KMS-11 (cell line): Measurements from ENCODE around the gene NRG2.

ENCODE experiments used
- H2AFZ ChIP-seq: fragments of 200-600 bp; sonication (generic); 2 replicates; pipeline ENCODE4 v1.6.1; 2016; ENCODE audit warnings: antibody characterized with exemption, mixed run types, low read depth
- H3K27ac ChIP-seq: fragments of 200-600 bp; sonication (generic); 2 replicates; pipeline ENCODE4 v1.6.1; 2016; ENCODE audit warnings: mild to moderate bottlenecking, mixed run types
- H3K27me3 ChIP-seq: fragments of 200-600 bp; sonication (generic); 2 replicates; pipeline ENCODE4 v1.6.1; 2017; ENCODE audit warnings: mild to moderate bottlenecking, low read depth, mixed run types, moderate library complexity; ENCODE audit not compliant: insufficient read depth
- H3K36me3 ChIP-seq: fragments of 200-600 bp; sonication (generic); 2 replicates; pipeline ENCODE4 v1.6.1; 2017; ENCODE audit warnings: mild to moderate bottlenecking, mixed run types; ENCODE audit not compliant: insufficient read depth
- H3K4me1 ChIP-seq: fragments of 200-600 bp; sonication (generic); 2 replicates; pipeline ENCODE4 v1.6.1; 2016; ENCODE audit warnings: mild to moderate bottlenecking, low read depth, mixed run types; ENCODE audit not compliant: poor library complexity, severe bottlenecking
- H3K4me2 ChIP-seq: fragments of 200-600 bp; sonication (generic); 2 replicates; pipeline ENCODE4 v1.7.0; 2016; ENCODE audit warnings: mild to moderate bottlenecking, mixed run types
- H3K4me3 ChIP-seq: fragments of 200-600 bp; sonication (generic); IDR thresholded peaks from 2 replicates; pipeline ENCODE4 v1.6.1; 2017; ENCODE audit warnings: low read depth, low read length, mixed read lengths; ENCODE audit not compliant: insufficient read depth
- H3K79me2 ChIP-seq: fragments of 200-600 bp; sonication (generic); 2 replicates; pipeline ENCODE4 v1.6.1; 2016; ENCODE audit warnings: low read depth, mixed run types; ENCODE audit not compliant: insufficient read depth
- H3K9ac ChIP-seq: fragments of 200-600 bp; sonication (generic); 2 replicates; pipeline ENCODE4 v1.6.1; 2016; ENCODE audit warnings: mild to moderate bottlenecking, mixed run types
- H4K20me1 ChIP-seq: fragments of 200-600 bp; sonication (generic); 2 replicates; pipeline ENCODE4 v1.6.1; 2016; ENCODE audit warnings: mild to moderate bottlenecking, mixed run types; ENCODE audit not compliant: insufficient read depth
- CTCF ChIP-seq: fragments of 200-600 bp; sonication (generic); conservative IDR thresholded peaks from 2 replicates; pipeline ENCODE4 v1.6.1; 2017; ENCODE audit warnings: low read depth, mild to moderate bottlenecking, antibody characterized with exemption, low read length, moderate library complexity, mixed read lengths

NRG2 gene

GRCh38 chr5:140072812-140073211 lies 29.7 kb upstream of the NRG2 start:
- Histone ChIP-seq H2AFZ (no peak overlapping the region), H3K36me3 (no peaks in the 10 kb centered on the region), H3K9ac (no peak overlapping the region), H3K4me3 (no peak overlapping the region), H4K20me1 (no peaks in the 10 kb centered on the region), H3K27ac (no peak overlapping the region), H3K4me1 (no peaks in the 10 kb centered on the region), H3K4me2 (no peak overlapping the region), H3K79me2 (no peaks in the 10 kb centered on the region), H3K27me3 (no peaks in the 10 kb centered on the region)
- TF ChIP-seq CTCF, result no peak

GRCh38 chr5:140060816-140061215 lies 17.7 kb upstream of the NRG2 start:
- Histone ChIP-seq H4K20me1 (no peaks in the 10 kb centered on the region), H3K27ac (no peak overlapping the region), H3K4me1 (no peaks in the 10 kb centered on the region), H3K79me2 (no peaks in the 10 kb centered on the region), H2AFZ (no peak overlapping the region), H3K27me3 (no peaks in the 10 kb centered on the region), H3K36me3 (no peaks in the 10 kb centered on the region), H3K4me2 (no peak overlapping the region), H3K4me3 (no peak overlapping the region), H3K9ac (no peak overlapping the region)
- no peak for TF ChIP-seq CTCF

GRCh38 chr5:140058212-140058932 lies 15.3 kb upstream of the NRG2 start:
- Histone ChIP-seq H3K27me3 (no peaks in the 10 kb centered on the region), H4K20me1 (no peaks in the 10 kb centered on the region), H3K79me2 (no peaks in the 10 kb centered on the region), H3K4me1 (no peaks in the 10 kb centered on the region), H3K27ac (no peak overlapping the region), H3K36me3 (no peaks in the 10 kb centered on the region), H3K9ac (no peak overlapping the region), H3K4me3 (no peak overlapping the region), H2AFZ (no peak overlapping the region), H3K4me2 (no peak overlapping the region)
- TF ChIP-seq CTCF, result no peak

- Histone ChIP-seq H3K4me3 (no peak overlapping the region), H3K36me3 (no peaks in the 10 kb centered on the region), H4K20me1 (no peaks in the 10 kb centered on the region), H3K79me2 (no peaks in the 10 kb centered on the region), H3K27ac (no peak overlapping the region), H3K27me3 (no peaks in the 10 kb centered on the region), H3K4me1 (no peaks in the 10 kb centered on the region), H3K9ac (no peak overlapping the region), H2AFZ (no peak overlapping the region), H3K4me2 (no peak overlapping the region)
- TF ChIP-seq CTCF, result no peak
Measured at GRCh38 chr5:140056880-140057279, 13.8 kb upstream of the NRG2 start.
